Stomach (tissue), 9 donors: ENCODE results near the gene DNAJC10. TPM values are rescaled to one million over a fixed set of nuclear protein-coding genes. Genes with fewer than 3 reads are reported as not detected.
"Not testable (repeated sequence)": the region's sequence is repeated elsewhere in the genome, so short reads cannot be mapped to it uniquely, and the experiment has no call there.

Experiments
- DNase-seq, 2 donors: peaks; one replicate each; pipeline versions ENCODE4 v3.0.0 to v3.0.0-alpha.2; 2013 to 2019
- H3K27ac ChIP-seq, 5 donors: fragments of 200-600 bp in 4 of 5; sonication (generic) in 4 of 5; one replicate each; pipeline ENCODE4 v1.5.1; 2013 to 2019; ENCODE audit warnings: mild to moderate bottlenecking in 1 of 5, moderate library complexity in 1 of 5
- H3K27me3 ChIP-seq, 3 donors: fragments of 200-600 bp; sonication (generic); one replicate each; pipeline ENCODE4 v1.5.1; 2017 to 2019; ENCODE audit warnings: mixed run types in 1 of 3
- H3K36me3 ChIP-seq, 4 donors: fragments of 200-600 bp; sonication (generic); 1 replicate in 3 of 4; 2 replicates in 1 of 4; pipeline ENCODE4 v1.5.1; 2016 to 2019
- H3K4me1 ChIP-seq, 4 donors: fragments of 200-600 bp; sonication (generic); one replicate each; pipeline ENCODE4 v1.5.1; 2016 to 2019
- H3K4me3 ChIP-seq, 4 donors: fragments of 200-600 bp; sonication (generic) in 3 of 4; one replicate each; pipeline ENCODE4 v1.5.1; 2016 to 2019; ENCODE audit warnings: mild to moderate bottlenecking in 1 of 4
- H3K9me3 ChIP-seq, 4 donors: fragments of 200-600 bp; sonication (generic); one replicate each; pipeline ENCODE4 v1.5.1; 2016 to 2019
- EP300 ChIP-seq: sonication (generic); formaldehyde crosslinking; IDR thresholded peaks from one replicate; pipeline ENCODE4 v1.6.1; 2017; ENCODE audit warnings: antibody characterized with exemption
- POLR2A ChIP-seq, 4 donors: fragments of 450-650 bp; IDR thresholded peaks; one replicate each; pipeline ENCODE4 v1.6.1; 2016; ENCODE audit warnings: antibody characterized with exemption in 4 of 4, control low read depth in 2 of 4, mild to moderate bottlenecking in 1 of 4, moderate library complexity in 1 of 4
- POLR2AphosphoS5 ChIP-seq, 3 donors: sonication (generic); formaldehyde crosslinking; IDR thresholded peaks; one replicate each; pipeline ENCODE4 v1.6.1; 2016; ENCODE audit warnings: antibody characterized with exemption in 3 of 3
- WGBS, 5 donors: extraction: QIAGEN DNeasy Blood & Tissue Kit in 3 of 5; methylation state at CpG; one replicate each; pipeline versions ENCODE4 v1.1.5 to v1.1.7; 2013 to 2018; 5-methylcytosine and 5-hydroxymethylcytosine counted together
- intact Hi-C: fragments of 100-400 bp; cut with DNase I; formaldehyde crosslinking; loops from one replicate; pipeline ENCODE4 v1.15.1; 2023; ENCODE audit warnings: low total_unique reads
- polyA plus RNA-seq, 3 donors: library from polyadenylated mRNA; stranded (reverse); fragments of 200-250 nt; gene quantifications; one replicate each; pipeline ENCODE4 v1.2.3, GENCODE V29; 2013
- total RNA-seq, 5 donors: library from RNA; depleted of rRNA; stranded (reverse); fragments of >200 nt; gene quantifications; one replicate each; pipeline versions ENCODE4 v1.1.0 to v1.2.3, GENCODE V29; 2014 to 2016
- TF ChIP-seq, protein P1 (sequence below), 7 experiments: fragments of 450-650 bp in 4 of 7; fragments of 200-600 bp in 3 of 7; sonication (generic) in 3 of 7; IDR thresholded peaks; one replicate each; pipeline ENCODE4 v1.5.1; 2016 to 2019; ENCODE audit warnings: antibody characterized with exemption in 7 of 7, control low read depth in 2 of 7, mild to moderate bottlenecking in 1 of 7
- donor health status: healthy with polysubstance abuse.
- donor health status: Bipolar disorder and iron deficiency.
- donor health status: healthy.

Gene DNAJC10
- total and polyA plus RNA-seq, 8 donors: 7.6 to 182 (median 20.3) TPM

DNA sequence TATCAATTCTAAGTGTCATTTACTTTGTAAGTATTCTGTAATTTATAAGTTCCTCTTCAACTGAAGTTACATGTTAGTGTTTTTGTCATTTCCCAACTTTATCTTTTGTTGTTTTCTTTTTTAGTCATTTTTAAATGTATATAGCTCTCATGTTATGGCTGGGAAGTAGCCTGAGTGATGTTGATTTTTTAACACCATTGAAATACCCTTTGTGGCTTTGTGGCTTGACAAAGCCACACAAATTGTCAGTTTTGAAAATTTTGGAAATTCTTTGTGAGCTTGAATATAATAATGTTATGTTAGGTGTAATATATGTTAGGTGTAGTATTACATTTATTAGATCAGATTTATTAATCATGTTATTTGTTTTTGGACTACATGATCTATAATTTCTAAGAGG lies 16.7 kb downstream of the DNAJC10 start:
- Histone ChIP-seq H3K9me3 (no peaks in the 10 kb centered on the region), H3K27ac (no peak overlapping the region), H3K4me3 (no peak overlapping the region), H3K27me3 (no peaks in the 10 kb centered on the region), H3K36me3 (peaks cover 8 to 60% (median 50%) of the 10 kb centered on the region in 4 donors), H3K4me1 (no peaks in the 10 kb centered on the region)
- no peak for DNase-seq
- TF ChIP-seq, protein P1, sequence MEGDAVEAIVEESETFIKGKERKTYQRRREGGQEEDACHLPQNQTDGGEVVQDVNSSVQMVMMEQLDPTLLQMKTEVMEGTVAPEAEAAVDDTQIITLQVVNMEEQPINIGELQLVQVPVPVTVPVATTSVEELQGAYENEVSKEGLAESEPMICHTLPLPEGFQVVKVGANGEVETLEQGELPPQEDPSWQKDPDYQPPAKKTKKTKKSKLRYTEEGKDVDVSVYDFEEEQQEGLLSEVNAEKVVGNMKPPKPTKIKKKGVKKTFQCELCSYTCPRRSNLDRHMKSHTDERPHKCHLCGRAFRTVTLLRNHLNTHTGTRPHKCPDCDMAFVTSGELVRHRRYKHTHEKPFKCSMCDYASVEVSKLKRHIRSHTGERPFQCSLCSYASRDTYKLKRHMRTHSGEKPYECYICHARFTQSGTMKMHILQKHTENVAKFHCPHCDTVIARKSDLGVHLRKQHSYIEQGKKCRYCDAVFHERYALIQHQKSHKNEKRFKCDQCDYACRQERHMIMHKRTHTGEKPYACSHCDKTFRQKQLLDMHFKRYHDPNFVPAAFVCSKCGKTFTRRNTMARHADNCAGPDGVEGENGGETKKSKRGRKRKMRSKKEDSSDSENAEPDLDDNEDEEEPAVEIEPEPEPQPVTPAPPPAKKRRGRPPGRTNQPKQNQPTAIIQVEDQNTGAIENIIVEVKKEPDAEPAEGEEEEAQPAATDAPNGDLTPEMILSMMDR (IDR thresholded peaks at IDR 0.05): no peak
- TF ChIP-seq EP300: no peak
- TF ChIP-seq POLR2AphosphoS5 (IDR thresholded peaks at IDR 0.05): no peak
- TF ChIP-seq POLR2A (IDR thresholded peaks at IDR 0.05): no peak
- intact Hi-C loops: no loop called here

DNA sequence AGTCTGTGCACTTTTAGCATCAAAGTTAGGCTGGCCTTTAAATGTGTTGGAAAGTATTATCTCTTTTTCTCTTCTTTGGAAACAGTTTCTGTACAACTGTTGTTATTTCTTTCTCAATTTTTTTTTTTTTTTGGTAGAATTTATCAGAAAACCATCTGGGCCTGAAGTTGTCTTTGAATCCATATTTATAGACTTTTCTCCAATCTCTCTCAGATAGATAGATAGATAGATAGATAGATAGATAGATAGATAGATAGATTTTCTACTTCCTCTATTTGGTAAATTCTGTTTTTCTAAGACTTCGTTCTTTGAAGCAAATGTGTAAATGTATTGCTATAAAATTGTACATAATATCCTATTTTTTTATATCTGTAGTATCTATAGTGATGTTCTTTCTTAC lies 17.5 kb downstream of the DNAJC10 start:
- TF ChIP-seq POLR2AphosphoS5 (IDR thresholded peaks at IDR 0.05) (no peak), EP300 (no peak), POLR2A (IDR thresholded peaks at IDR 0.05) (no peak)
- TF ChIP-seq, protein P1 (IDR thresholded peaks at IDR 0.05): no peak
- H3K4me1 ChIP-seq: no peaks in the 10 kb centered on the region
- DNase-seq: no peak
- no peak overlapping the region for H3K27ac ChIP-seq
- no peak overlapping the region for H3K4me3 ChIP-seq
- intact Hi-C loops: no loop called here
- no peaks in the 10 kb centered on the region for H3K27me3 ChIP-seq
- H3K9me3 ChIP-seq: no peaks in the 10 kb centered on the region
- WGBS, 5 donors: 94 to 100% (median 96%) methylated on average over 1 of the region's 1 CpG
- H3K36me3 ChIP-seq: peaks cover 8 to 69% (median 57%) of the 10 kb centered on the region in 4 donors

DNA sequence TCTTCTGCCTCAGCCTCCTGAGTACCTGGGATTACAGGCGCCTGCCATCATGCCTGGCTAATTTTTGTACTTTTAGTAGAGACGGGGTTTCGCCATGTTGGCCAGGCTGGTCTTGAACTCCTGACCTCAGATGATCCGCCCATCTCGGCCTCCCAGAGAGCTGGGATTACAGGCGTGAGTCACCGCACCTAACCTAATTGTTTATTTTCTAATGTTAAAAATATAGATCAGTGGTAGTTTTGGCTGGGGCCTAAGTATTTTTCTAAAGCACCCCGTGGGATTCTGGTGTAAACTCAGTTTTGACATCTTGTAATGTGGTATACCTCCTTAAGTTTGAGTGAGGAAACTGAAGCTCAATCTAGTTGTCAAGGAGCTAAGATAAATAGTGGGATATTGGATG lies 20.8 kb downstream of the DNAJC10 start:
- H3K27ac ChIP-seq, H3K4me3 ChIP-seq, H3K27me3 ChIP-seq, H3K9me3 ChIP-seq, intact Hi-C loops, H3K4me1 ChIP-seq, DNase-seq: not testable (repeated sequence)
- H3K36me3 ChIP-seq: peaks cover 8 to 55% (median 49%) of the 10 kb centered on the region in 4 donors
- 94 to 99% (median 96%) methylated on average over 8 of the region's 8 CpGs for WGBS, 5 donors

DNA sequence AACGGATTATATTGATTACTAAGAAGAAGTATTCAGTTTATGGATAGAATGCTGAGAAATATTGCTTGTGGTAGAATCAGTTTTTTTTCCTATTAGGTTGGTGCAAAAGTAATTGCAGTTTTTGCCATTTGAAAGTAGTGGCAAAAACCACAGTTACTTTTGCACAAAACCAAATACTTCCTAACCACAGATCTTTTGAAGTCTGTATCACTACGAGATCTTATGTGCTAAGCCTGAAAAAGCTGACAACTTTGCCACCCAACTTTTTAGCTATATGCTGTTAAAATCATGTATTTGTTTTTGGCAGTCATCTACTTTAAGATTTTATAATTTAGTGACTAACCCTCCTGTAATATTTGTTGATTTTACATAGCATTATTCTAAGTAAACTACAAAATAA lies 24.6 kb downstream of the DNAJC10 start:
- H3K27ac ChIP-seq: no peak overlapping the region
- TF ChIP-seq POLR2AphosphoS5 (IDR thresholded peaks at IDR 0.05) (no peak), EP300 (no peak), POLR2A (IDR thresholded peaks at IDR 0.05) (no peak)
- TF ChIP-seq, protein P1 (IDR thresholded peaks at IDR 0.05): no peak
- H3K27me3 ChIP-seq: no peaks in the 10 kb centered on the region
- no peak overlapping the region for H3K4me3 ChIP-seq
- no peaks in the 10 kb centered on the region for H3K4me1 ChIP-seq
- 75 to 84% (median 82%) methylated on average over 2 of the region's 2 CpGs for WGBS, 5 donors
- intact Hi-C loops: no loop called here
- DNase-seq: no peak
- no peaks in the 10 kb centered on the region for H3K9me3 ChIP-seq
- H3K36me3 ChIP-seq: peaks cover 24 to 84% (median 83%) of the 10 kb centered on the region in 4 donors

DNA sequence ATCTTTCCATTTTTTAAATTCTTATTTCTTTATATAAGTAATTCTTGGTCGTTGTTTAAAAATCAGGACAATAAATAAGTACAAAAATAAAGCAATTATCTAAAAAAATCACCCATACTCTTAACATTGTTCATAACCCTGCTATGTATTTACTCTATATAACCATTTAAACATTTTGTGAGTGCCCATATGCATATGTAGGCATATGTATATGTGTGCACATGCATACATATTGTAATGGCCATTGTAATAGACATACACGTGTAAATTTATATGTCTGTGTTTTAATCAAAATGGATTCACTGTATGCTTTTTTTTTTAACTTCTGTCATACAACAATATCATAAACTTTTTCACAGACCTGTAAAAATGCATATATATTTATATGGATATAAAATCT lies 25.6 kb downstream of the DNAJC10 start:
- Histone ChIP-seq H3K27me3 (no peaks in the 10 kb centered on the region), H3K27ac (no peak overlapping the region), H3K4me3 (no peak overlapping the region), H3K9me3 (no peaks in the 10 kb centered on the region), H3K4me1 (no peaks in the 10 kb centered on the region), H3K36me3 (peaks cover 21 to 86% (median 79%) of the 10 kb centered on the region in 4 donors)
- WGBS, 5 donors: 92 to 100% (median 98%) methylated on average over 2 of the region's 2 CpGs
- DNase-seq: no peak
- TF ChIP-seq EP300 (no peak), POLR2A (IDR thresholded peaks at IDR 0.05) (no peak)
- TF ChIP-seq, protein P1 (IDR thresholded peaks at IDR 0.05): no peak
- intact Hi-C loops: no loop called here
